ENCODE measurements around the gene LMO7.

The LMO7 gene

DNA sequence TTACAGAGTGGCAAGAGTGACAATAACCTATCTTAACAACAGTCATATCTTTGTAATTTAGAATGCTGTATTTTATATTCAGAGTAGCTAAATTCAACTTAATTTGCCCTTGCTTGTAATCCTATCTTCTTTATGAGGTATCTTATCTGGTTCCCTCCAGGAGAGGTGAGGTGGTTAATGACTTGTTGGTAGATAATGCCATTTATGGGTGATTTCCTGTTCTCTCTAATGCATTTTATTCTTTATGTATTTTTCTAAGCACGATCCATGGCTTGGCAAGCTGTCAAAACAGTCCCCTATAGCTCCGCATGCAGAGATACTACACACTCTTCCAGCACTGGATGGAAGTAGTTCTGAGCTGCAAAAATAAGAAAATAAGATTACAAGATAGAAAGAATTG lies 267.9 kb downstream of the LMO7 start:
- no peak for TF ChIP-seq GATA1 (IDR thresholded peaks at IDR 0.05; ENCODE audit: low read depth, low read length)
- TF ChIP-seq POLR2A (IDR thresholded peaks at IDR 0.05; ENCODE audit: low read length): no peak
- DNase-seq: peak in 1 of 2 experiments; percentile 15

DNA sequence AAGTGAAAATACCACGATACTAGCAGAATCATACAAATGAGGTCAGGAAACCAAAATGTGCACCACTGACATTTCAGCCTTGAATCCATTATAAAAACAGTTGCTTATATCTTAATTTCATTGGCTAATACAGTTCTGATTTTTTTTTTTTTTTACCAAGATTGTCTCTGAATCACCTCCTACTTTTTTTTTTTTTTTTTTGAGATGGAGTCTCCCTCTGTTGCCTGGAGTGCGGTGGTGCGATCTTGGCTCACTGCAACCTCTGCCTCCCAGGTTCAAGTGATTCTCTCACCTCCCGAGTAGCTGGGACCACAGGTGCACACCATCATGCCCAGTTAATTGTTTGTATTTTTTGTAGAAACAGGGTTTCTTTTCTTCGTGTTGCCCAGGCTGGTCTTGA lies 270.2 kb downstream of the LMO7 start:
- no peak for DNase-seq
- TF ChIP-seq GATA1 (IDR thresholded peaks at IDR 0.05; ENCODE audit: low read depth, low read length) (no peak), POLR2A (IDR thresholded peaks at IDR 0.05; ENCODE audit: low read length) (no peak)

DNA sequence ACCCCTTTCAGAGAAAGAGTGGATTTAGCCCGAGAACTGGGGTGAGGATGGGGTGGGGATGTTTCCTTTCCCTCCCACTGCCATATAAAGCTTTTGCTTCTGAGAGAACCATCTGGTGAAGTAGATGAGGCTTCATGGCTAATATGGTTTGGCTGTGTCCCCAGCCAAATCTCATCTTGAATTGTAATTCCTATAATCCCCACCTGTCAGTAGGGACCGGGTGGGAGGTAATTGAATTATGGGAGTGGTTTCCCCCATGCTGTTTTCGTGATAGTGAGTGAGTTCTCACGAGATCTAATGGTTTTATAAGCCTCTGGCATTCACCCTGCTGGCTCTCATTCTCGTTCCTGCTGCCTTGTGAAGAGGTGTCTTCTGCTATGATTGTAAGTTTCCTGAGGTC lies 270.9 kb downstream of the LMO7 start:
- no peak for DNase-seq
- TF ChIP-seq POLR2A (IDR thresholded peaks at IDR 0.05; ENCODE audit: low read length) (no peak), GATA1 (IDR thresholded peaks at IDR 0.05; ENCODE audit: low read depth, low read length) (no peak)

DNA sequence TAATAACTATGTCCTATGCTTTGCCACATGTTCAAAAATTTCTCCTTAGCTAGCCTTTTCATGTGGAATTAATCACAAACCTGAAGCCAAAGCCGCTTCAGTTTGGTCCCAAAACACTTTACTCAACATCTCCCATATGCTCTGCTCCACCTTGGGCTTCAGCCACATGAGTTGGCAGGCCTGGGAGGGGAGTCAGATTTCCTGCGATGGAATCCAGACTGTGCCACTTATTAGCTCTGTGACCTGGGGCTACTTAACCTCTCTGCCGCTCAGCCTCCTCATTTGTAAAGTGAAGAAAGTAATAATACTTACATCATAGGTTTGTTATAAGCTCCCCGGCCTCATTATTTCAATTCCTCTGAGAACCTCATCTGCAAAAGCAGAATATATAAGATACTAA lies 272.0 kb downstream of the LMO7 start:
- DNase-seq: no peak

More for the DNA sequence above, 272.0 kb downstream of the LMO7 start:
- TF ChIP-seq GATA1 (IDR thresholded peaks at IDR 0.05; ENCODE audit: low read depth, low read length) (no peak), POLR2A (IDR thresholded peaks at IDR 0.05; ENCODE audit: low read length) (no peak)

Measured in erythroblast (primary cell).